K562 (cell line): ENCODE results near the gene AIG1. TPM values are rescaled to one million over a fixed set of nuclear protein-coding genes. Genes with fewer than 3 reads are reported as not detected.

ENCODE experiments used
- ATAC-seq: fragments of 200-7000 bp; cut with Tn5 transposase; 3 replicates; pipeline ENCODE4 v1.9.1; 2020; ENCODE audit warnings: moderate library complexity
- BruUV-seq: library from RNA; stranded (reverse); fragments of 400-500 nt; replicated peaks from 2 replicates; lab custom pipeline; 2021; lab: Mats Ljungman, UMichigan
- CTCF ChIA-PET: fragments of 300-600 bp; formaldehyde crosslinking; extraction: SDS; loops from one replicate; lab custom pipeline; 2021; ENCODE audit warnings: low intra/inter-chr PET ratio; lab: Yijun Ruan, JAX
- POLR2A ChIA-PET: fragments of 300-600, 350-650 bp; sonication (Branson Sonifier 250); formaldehyde crosslinking; extraction: SDS; loops from one replicate; lab custom pipeline; 2021; ENCODE audit warnings: antibody characterized with exemption, inconsistent platforms; lab: Yijun Ruan, JAX
- DNase-seq, 4 experiments: peaks; one replicate each; pipeline versions ENCODE4 v3.0.0 to v3.0.0-alpha.2; 2011 to 2018; ENCODE audit warnings: low spot score in 3 of 4, mixed read lengths in 3 of 4; ENCODE audit errors: extremely low read depth in 1 of 4
- FAIRE-seq: peaks from 2 replicates; lab custom pipeline; 2011; peaks lifted over from hg19 to GRCh38; lab: Jason Lieb, UNC
- H2AFZ ChIP-seq: 2 replicates; pipeline ENCODE4 v1.6.0; 2011; ENCODE audit warnings: low read depth, low read length, control low read depth, inconsistent platforms
- H3K27ac ChIP-seq: fragments of 200-600 bp; 3 replicates; pipeline ENCODE4 v1.8.0; 2011; ENCODE audit warnings: low read depth, mild to moderate bottlenecking, control low read depth, inconsistent platforms, low read length, moderate library complexity, mixed read lengths; ENCODE audit errors: extremely low read depth
- H3K27me3 ChIP-seq, 2 experiments: fragments of 300-600 bp in 1 of 2; 2 replicates in 1 of 2; 3 replicates in 1 of 2; pipeline versions ENCODE4 v1.6.0 to v1.8.0; 2011; ENCODE audit warnings: inconsistent platforms in 2 of 2, low read length in 2 of 2, mild to moderate bottlenecking in 1 of 2, mixed read lengths in 1 of 2, moderate library complexity in 1 of 2; ENCODE audit not compliant: control insufficient read depth in 2 of 2, insufficient read depth in 2 of 2
- H3K36me3 ChIP-seq: fragments of 300-600 bp; 3 replicates; pipeline ENCODE4 v1.8.0; 2011; ENCODE audit warnings: mild to moderate bottlenecking, low read length, inconsistent platforms; ENCODE audit not compliant: control insufficient read depth, insufficient read depth
- H3K4me1 ChIP-seq, 2 experiments: fragments of 200-600 bp in 1 of 2; replicated peaks in 1 of 2; 2 replicates in 1 of 2; 3 replicates in 1 of 2; pipeline versions ENCODE4 v1.5.1 to v1.8.0; 2011; ENCODE audit warnings: inconsistent platforms in 2 of 2, low read length in 2 of 2, mild to moderate bottlenecking in 1 of 2, mixed read lengths in 1 of 2, moderate library complexity in 1 of 2; ENCODE audit not compliant: control insufficient read depth in 2 of 2, insufficient read depth in 2 of 2
- H3K4me2 ChIP-seq: 2 replicates; pipeline ENCODE4 v1.6.1; 2011; ENCODE audit warnings: low read length, control low read depth, inconsistent platforms, mixed read lengths; ENCODE audit not compliant: insufficient read depth
- H3K4me3 ChIP-seq: fragments of 200-600 bp; sonication (generic), shearing (Covaris generic); 2 replicates; pipeline ENCODE4 v1.5.1; 2016; ENCODE audit warnings: control low read depth, inconsistent platforms
- H3K79me2 ChIP-seq: fragments of 200-600 bp; 3 replicates; pipeline ENCODE4 v1.8.0; 2011; ENCODE audit warnings: low read length, inconsistent platforms; ENCODE audit not compliant: control insufficient read depth, insufficient read depth
- H3K9ac ChIP-seq, 2 experiments: 2 replicates each; pipeline versions ENCODE4 v1.6.0 to v1.6.1; 2011; ENCODE audit warnings: low read depth in 2 of 2, low read length in 2 of 2, control low read depth in 1 of 2, inconsistent platforms in 1 of 2, mild to moderate bottlenecking in 1 of 2, mixed read lengths in 1 of 2; ENCODE audit not compliant: insufficient read depth in 1 of 2
- H3K9me1 ChIP-seq: one replicate; pipeline ENCODE4 v1.6.0; 2011; ENCODE audit warnings: inconsistent platforms, mild to moderate bottlenecking, low read length, moderate library complexity; ENCODE audit not compliant: control insufficient read depth, insufficient read depth
- H3K9me3 ChIP-seq: replicated peaks from 2 replicates; pipeline ENCODE4 v1.5.1; 2011; ENCODE audit warnings: low read depth, low read length, inconsistent platforms; ENCODE audit not compliant: control insufficient read depth, insufficient read depth
- H4K20me1 ChIP-seq: replicated peaks from 2 replicates; pipeline ENCODE4 v1.6.1; 2011; ENCODE audit warnings: low read length, inconsistent platforms, mixed read lengths; ENCODE audit not compliant: control insufficient read depth, insufficient read depth
- BHLHE40 ChIP-seq: IDR thresholded peaks from 2 replicates; pipeline ENCODE4 v1.6.1; 2011; ENCODE audit warnings: low read length, improper control_type of control experiment
- RBM22 ChIP-seq: fragments of 200-400 bp; formaldehyde crosslinking; IDR thresholded peaks from 2 replicates; pipeline ENCODE4 v1.6.1; 2018; ENCODE audit warnings: low read length, low read depth; ENCODE audit not compliant: poor library complexity, severe bottlenecking
- RBM39 ChIP-seq: fragments of 200-400 bp; formaldehyde crosslinking; optimal IDR thresholded peaks from 2 replicates; pipeline ENCODE3; 2018; ENCODE audit warnings: low read depth, low read length
- SMC3 ChIP-seq: conservative IDR thresholded peaks from 2 replicates; pipeline ENCODE4 v1.6.1; 2011; ENCODE audit warnings: low read depth, low read length, improper control_type of control experiment; ENCODE audit not compliant: insufficient read depth
- WGBS: fragments of 100-300 bp; shearing (Covaris generic); methylation state at CpG from one replicate; pipeline ENCODE4 v1.1.6; 2016; ENCODE audit warnings: low coverage, mixed read lengths; ENCODE audit not compliant: insufficient coverage; ENCODE audit errors: missing lambda C conversion rate; 5-methylcytosine and 5-hydroxymethylcytosine counted together
- in situ Hi-C: fragments of 300-500 bp; cut with MboI; formaldehyde crosslinking; loops from 4 replicates; pipeline ENCODE4 v1.15.0; 2018; ENCODE audit warnings: inconsistent platforms, mixed read lengths
- intact Hi-C: fragments of 100-400 bp; cut with micrococcal nuclease; formaldehyde crosslinking; loops from 2 replicates; pipeline ENCODE4 v1.14.2; 2022
- polyA plus RNA-seq, 8 experiments: library from polyadenylated mRNA; depleted of rRNA in 4 of 8; stranded (reverse) in 5 of 8; unstranded in 3 of 8; fragments of >200 nt; fragmentation: Nextera tagmentation in 2 of 8; fragmentation: Illumina TruSeq in 1 of 8; extraction: Ambion mirVana in 2 of 8; extraction: Trizol in 1 of 8; gene quantifications; 2 replicates each; pipeline versions ENCODE4 v1.2.1 to v1.2.3, GENCODE V29; 2011 to 2014; ENCODE audit warnings: inconsistent platforms in 1 of 8, missing spikeins in 1 of 8
- total RNA-seq, 7 experiments: library from RNA; depleted of rRNA in 6 of 7; stranded (reverse); fragments of >200 nt in 6 of 7; fragmentation: Illumina TruSeq in 2 of 7; extraction: Trizol in 2 of 7; gene quantifications; 2 replicates each; pipeline versions ENCODE4 v1.2.1 to v1.2.3, GENCODE V29; 2011 to 2021; ENCODE audit warnings: low replicate concordance in 1 of 7
- TF ChIP-seq, protein P1 (sequence below): fragments of 450-650 bp; formaldehyde crosslinking; conservative IDR thresholded peaks from 2 replicates; pipeline ENCODE4 v1.4.0; 2022; ENCODE audit warnings: mild to moderate bottlenecking, missing genetic modification characterization
- TF ChIP-seq, protein P2 (sequence below), 2 experiments: fragments of 450-650 bp; formaldehyde crosslinking in 1 of 2; IDR thresholded peaks; 2 replicates each; pipeline versions ENCODE4 v1.4.0 to v1.6.1; 2014 to 2020; ENCODE audit warnings: mild to moderate bottlenecking in 2 of 2, borderline replicate concordance in 1 of 2, low read depth in 1 of 2
- TF ChIP-seq, protein P3 (sequence below): fragments of 450-650 bp; IDR thresholded peaks from 2 replicates; pipeline ENCODE4 v1.6.1; 2016

The AIG1 gene
- total and polyA plus RNA-seq, 9 of the 15 experiments (the other 6 are each of a cell fraction or from before 2014, with no cell fraction given) = 74.8 to 333 (median 127) TPM

DNA sequence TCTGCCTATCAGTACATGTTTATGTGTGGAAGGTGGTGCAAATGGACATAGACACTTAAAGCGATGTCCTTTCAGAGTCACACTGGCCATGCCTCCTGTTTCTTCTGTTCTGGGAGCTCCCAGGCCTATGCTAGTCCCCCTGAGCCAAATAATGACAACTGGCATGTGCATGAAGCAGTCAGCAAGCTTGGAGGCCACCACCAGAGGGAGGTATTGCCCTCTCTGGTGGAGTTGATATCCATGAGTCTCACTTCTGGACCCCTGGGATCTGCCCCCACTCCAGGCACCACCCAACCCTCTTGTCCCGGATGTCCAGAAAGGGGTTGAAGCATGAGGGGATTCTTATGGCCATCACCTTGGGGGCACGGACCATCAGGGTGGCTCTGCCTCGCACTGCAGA lies 172.2 kb downstream of the AIG1 start (continued):
- peak; percentile 60 for TF ChIP-seq BHLHE40
- TF ChIP-seq RBM39 = no peak
- TF ChIP-seq SMC3 = peak; percentile 49; the same call in 1 of the 2 replicates
- TF ChIP-seq, all 486 proteins: peak for 6

DNA sequence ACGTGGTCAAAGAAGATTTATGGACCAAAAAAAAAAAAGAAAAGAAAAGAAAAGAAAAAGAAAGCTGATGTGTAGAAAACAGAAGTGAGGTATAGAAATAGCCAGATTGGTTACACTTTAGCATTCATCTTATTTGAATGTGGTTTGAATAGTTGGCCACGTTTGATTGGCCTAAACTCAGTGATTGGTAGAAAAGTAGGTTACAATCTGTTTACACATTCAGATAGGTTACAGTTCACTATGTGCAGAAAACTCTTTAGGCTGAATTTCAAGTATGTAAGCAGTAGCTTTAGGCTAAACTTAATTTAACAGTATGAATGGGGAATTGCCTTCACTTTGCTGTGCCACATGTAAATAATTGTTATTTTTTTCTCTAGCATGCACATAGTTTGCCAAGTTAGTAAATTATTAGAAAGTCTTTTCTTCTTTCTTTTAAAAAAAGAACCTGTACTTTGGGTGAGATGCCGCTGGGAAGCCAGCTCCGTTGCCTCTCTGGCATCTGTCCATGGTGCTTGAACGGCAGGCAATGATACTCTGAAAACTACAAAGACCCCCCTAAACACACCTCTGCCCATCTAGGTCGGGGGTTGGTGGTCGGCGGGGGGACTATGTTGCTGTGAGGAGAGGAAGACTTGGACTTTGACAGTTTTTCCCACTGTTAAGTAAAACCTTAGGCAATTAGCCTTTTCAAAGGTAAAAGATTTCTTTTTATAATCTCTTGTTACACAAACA lies 173.0 kb downstream of the AIG1 start:
- H3K27me3 ChIP-seq = no peaks in the 10 kb centered on the region
- DNase-seq (no peak), FAIRE-seq (no peak), ATAC-seq (no peak)
- intact Hi-C loops (loop anchor here (1.0 kb wide), 1 partner anchor 194 kb away; no protein-coding TSS in a partner anchor), in situ Hi-C loops (no loop called here)
- H3K4me1 ChIP-seq = peaks cover 0 to 3% of the 10 kb centered on the region in 2 experiments; a peak in 1 of 5 replicates
- no peaks in the 10 kb centered on the region for H3K9me3 ChIP-seq
- ChIA-PET POLR2A (no interaction called here), CTCF (no interaction called here)
- no peak overlapping the region for H2AFZ ChIP-seq
- BruUV-seq = no TSS peak
- H4K20me1 ChIP-seq = no peaks in the 10 kb centered on the region
- H3K9ac ChIP-seq = no peak overlapping the region
- TF ChIP-seq, protein P1, sequence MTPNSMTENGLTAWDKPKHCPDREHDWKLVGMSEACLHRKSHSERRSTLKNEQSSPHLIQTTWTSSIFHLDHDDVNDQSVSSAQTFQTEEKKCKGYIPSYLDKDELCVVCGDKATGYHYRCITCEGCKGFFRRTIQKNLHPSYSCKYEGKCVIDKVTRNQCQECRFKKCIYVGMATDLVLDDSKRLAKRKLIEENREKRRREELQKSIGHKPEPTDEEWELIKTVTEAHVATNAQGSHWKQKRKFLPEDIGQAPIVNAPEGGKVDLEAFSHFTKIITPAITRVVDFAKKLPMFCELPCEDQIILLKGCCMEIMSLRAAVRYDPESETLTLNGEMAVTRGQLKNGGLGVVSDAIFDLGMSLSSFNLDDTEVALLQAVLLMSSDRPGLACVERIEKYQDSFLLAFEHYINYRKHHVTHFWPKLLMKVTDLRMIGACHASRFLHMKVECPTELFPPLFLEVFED = no peak
- TF ChIP-seq RBM22 = no peak
- TF ChIP-seq, protein P2, sequence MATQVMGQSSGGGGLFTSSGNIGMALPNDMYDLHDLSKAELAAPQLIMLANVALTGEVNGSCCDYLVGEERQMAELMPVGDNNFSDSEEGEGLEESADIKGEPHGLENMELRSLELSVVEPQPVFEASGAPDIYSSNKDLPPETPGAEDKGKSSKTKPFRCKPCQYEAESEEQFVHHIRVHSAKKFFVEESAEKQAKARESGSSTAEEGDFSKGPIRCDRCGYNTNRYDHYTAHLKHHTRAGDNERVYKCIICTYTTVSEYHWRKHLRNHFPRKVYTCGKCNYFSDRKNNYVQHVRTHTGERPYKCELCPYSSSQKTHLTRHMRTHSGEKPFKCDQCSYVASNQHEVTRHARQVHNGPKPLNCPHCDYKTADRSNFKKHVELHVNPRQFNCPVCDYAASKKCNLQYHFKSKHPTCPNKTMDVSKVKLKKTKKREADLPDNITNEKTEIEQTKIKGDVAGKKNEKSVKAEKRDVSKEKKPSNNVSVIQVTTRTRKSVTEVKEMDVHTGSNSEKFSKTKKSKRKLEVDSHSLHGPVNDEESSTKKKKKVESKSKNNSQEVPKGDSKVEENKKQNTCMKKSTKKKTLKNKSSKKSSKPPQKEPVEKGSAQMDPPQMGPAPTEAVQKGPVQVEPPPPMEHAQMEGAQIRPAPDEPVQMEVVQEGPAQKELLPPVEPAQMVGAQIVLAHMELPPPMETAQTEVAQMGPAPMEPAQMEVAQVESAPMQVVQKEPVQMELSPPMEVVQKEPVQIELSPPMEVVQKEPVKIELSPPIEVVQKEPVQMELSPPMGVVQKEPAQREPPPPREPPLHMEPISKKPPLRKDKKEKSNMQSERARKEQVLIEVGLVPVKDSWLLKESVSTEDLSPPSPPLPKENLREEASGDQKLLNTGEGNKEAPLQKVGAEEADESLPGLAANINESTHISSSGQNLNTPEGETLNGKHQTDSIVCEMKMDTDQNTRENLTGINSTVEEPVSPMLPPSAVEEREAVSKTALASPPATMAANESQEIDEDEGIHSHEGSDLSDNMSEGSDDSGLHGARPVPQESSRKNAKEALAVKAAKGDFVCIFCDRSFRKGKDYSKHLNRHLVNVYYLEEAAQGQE (IDR thresholded peaks at IDR 0.05; ENCODE audit: borderline replicate concordance) = peak; percentile 47; the same call in 1 of the 2 replicates
- TF ChIP-seq, protein P2 (CRISPR knock-in tag; IDR thresholded peaks at IDR 0.05; ENCODE audit: low read depth) = no peak
- TF ChIP-seq, protein P3, sequence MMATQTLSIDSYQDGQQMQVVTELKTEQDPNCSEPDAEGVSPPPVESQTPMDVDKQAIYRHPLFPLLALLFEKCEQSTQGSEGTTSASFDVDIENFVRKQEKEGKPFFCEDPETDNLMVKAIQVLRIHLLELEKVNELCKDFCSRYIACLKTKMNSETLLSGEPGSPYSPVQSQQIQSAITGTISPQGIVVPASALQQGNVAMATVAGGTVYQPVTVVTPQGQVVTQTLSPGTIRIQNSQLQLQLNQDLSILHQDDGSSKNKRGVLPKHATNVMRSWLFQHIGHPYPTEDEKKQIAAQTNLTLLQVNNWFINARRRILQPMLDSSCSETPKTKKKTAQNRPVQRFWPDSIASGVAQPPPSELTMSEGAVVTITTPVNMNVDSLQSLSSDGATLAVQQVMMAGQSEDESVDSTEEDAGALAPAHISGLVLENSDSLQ = 0 out of 2 replicates have a peak, but pooled peaks have one; percentile 12
- H3K9me1 ChIP-seq = no peaks in the 10 kb centered on the region
- H3K79me2 ChIP-seq = no peaks in the 10 kb centered on the region
- no peak overlapping the region for H3K4me2 ChIP-seq
- 76% methylated on average over 8 of the region's 8 CpGs for WGBS
- peaks cover 70% of the 10 kb centered on the region; the same call in 2 of the 3 replicates for H3K36me3 ChIP-seq
- H3K27ac ChIP-seq = no peak overlapping the region
- no peak overlapping the region for H3K4me3 ChIP-seq
